Activated CD4-positive, CD25-positive, alpha-beta regulatory T cell treated with anti-CD3 and anti-CD28 coated beads, Interleukin-2, amount 50 U/mL, for 16 hours (primary cell): ENCODE data around the gene KCNJ1.

Experiments
- DNase-seq: peaks from one replicate; pipeline ENCODE4 v3.0.0-alpha.2; 2020; ENCODE audit warnings: low read depth, low spot score

Gene KCNJ1

GRCh38 chr11:128852327-128853023, 14.6 kb downstream of the KCNJ1 start:
- no peak for DNase-seq

DNA sequence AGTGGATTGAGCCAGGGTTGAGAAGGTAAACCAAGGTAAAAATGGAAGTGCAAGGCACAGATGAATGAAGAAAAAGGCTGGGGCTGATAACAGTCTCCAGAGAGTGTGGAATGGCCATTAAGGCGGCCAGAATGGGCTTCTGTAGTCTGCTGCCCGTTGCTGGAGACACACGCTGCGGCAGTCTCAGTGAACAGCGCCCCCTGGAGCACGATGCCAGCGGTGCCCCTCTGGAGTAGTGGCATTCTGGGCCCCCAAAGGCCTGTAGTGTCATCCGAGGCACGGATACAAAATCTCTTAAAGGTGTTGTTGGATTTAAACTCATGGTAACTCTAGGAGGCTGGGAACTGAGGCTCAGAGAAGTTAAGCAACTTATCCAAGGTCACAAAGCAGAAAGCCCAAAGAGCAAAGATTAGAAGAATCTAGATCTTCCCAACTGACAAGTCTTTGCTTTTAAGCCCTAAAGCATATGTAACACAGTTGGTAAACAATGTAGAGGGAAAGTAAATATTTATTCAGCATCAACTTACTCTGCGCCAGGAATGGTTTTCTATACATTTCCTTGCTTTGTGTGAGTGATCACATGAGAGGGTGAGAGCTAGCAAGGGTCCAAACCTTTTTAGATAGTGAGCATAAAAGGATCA, 18.2 kb downstream of the KCNJ1 start:
- DNase-seq = peak; percentile 37

DNA sequence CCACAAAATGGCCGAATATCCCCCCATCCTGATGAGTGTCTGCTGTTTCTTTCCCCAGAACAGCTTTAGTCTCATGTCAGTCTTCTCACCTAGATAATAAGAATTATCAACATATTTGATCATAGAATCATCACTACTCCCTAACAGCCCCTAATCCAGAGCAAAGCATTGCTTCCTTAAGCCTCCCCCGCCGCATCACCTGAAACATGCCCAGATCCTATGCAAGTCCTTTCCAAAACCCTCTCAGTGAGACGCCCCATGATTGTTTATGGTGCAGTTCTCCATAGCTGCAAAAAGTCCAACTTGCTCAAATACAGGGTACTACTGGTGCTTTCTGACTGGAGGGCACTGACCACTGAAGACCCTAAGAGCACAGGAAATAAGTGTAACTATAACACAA, 20.1 kb downstream of the KCNJ1 start:
- no peak for DNase-seq

GRCh38 chr11:128845334-128845780, 21.7 kb downstream of the KCNJ1 start:
- no peak for DNase-seq

GRCh38 chr11:128843198-128843785, 23.8 kb downstream of the KCNJ1 start:
- DNase-seq = no peak

GRCh38 chr11:128841461-128842072, 25.5 kb downstream of the KCNJ1 start:
- DNase-seq = no peak

- DNase-seq = no peak
Measured at GRCh38 chr11:128840783-128841182, 26.3 kb downstream of the KCNJ1 start.

GRCh38 chr11:128840137-128840536, 27.0 kb downstream of the KCNJ1 start:
- no peak for DNase-seq

- no peak for DNase-seq
Measured at GRCh38 chr11:128839081-128839480, 28.0 kb downstream of the KCNJ1 start.

DNA sequence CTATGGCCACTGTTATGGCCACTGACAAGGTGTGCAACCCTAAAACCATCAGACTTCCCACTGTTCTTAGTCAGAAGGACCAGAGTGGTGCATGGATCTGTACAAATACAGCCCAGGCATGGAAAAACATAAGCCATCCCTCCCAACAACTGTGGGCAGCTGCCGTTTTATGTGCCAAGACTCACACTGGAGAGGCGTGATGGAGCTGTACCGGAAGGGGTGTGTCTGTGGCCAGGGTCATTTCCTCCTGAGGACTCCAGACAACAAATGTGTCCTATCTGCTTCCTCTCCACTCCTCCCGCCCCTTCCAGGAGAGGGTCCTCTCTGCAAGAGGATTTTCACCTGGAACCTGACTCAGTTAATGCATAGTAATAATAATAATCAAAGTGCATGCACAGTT, 29.5 kb downstream of the KCNJ1 start:
- DNase-seq = no peak

GRCh38 chr11:128835741-128836430, 31.2 kb downstream of the KCNJ1 start:
- no peak for DNase-seq

GRCh38 chr11:128834157-128834556, 32.9 kb downstream of the KCNJ1 start:
- no peak for DNase-seq

- no peak for DNase-seq
Measured at GRCh38 chr11:128832121-128832497, 35.0 kb downstream of the KCNJ1 start.

DNA sequence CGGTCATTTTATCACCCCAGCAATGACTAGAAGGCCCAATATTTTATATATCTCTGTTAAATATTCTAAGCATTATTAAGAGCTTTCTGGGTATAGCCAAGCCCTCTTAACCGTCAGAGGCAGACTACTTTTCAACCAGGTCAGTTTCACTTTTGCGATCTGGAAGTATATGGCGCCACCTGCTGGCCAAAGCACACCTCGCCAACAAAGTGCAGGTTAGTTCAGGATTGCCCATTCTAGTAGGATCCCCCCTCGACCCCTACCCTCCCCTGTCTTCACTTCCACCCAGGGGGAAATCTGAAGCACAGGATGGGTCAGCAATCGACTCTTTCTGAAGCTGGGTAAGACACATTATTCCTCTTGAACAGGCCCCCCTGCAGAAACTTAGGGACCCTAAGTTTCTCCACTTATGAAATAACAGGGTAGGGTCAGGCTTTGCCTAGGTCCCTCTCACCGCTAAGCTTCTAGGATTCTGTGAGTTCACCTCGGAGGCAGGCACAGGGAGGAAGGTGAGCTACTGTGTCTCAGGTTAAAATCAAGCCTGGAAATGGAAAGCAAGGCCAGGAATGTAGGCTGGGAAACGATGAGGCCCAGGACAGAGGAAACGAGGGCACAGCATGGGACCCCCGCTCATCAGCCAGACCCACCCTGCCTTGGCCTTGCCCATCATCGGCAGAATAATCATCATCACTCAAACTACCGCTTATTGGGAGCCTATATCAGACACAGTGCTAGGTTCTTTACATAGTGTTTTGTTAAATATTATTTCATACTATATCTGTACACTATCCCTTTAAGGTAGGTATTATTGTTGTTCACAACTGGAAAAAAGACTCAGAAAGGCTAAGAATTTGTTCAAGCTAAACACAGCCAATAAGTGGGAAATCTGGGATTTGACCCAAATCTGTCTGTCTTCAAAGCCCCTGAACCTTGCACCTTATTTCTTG, 35.6 kb downstream of the KCNJ1 start:
- peak; percentile 82 for DNase-seq

DNA sequence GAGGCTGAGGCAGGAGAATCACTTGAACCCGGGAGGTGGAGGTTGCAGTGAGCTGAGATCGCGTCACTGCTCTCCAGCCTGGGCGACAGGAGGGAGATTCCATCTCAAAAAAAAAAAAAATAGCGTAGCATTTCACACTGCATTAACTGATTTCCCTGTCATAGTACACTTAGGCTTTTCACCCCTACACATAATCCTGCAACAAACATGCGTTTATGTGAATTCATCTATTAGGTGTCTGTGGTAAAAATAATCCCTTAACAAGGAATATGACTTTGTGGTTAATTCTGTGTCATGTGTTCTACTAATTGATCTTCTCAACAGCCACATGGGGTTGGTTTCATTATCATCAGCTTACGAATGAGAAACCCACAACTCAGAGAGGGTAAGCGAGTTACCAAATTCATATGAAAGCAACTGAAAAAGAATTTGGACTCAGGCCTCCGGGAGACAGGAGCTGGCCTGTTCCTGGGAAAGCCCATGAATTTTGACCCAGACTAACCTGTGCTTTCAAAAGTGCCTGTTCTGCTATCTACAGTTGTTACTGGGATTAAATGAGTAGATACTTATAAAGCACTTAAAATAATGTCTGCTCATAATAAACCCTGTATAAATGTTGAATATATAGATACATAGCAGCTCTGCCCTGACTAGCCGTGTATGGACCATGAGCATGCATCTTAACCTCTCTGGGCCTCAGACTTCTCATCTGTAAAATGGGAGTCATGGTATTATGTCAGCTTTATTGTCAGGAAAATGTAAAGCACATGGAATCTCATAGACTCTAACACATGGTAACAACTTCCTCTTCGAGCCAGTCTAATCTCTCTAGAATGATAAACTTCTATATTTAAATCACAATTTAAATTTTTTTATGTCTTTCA, 36.6 kb downstream of the KCNJ1 start:
- no peak for DNase-seq

DNA sequence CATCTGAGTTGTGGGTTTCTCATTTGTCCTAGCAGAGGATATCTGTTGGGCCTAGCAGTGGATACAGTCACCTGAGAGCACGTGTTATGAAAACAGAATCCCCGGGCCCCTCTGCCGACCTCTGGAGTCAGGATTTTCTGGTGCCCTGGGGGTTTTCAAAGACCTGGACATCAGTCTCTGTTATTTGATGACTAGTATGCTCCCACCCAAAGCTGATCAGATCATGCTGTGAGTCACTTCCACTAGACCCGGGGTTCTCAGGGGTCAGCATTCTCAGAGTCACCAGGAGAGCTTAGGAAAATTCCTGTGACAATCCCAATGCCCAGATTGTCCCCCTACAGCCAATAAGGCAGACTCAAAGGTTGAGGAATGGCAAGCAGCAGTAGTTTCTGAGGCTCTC, 38.7 kb downstream of the KCNJ1 start:
- no peak for DNase-seq

- no peak for DNase-seq
Measured at GRCh38 chr11:128827191-128827893, 39.8 kb downstream of the KCNJ1 start.

DNA sequence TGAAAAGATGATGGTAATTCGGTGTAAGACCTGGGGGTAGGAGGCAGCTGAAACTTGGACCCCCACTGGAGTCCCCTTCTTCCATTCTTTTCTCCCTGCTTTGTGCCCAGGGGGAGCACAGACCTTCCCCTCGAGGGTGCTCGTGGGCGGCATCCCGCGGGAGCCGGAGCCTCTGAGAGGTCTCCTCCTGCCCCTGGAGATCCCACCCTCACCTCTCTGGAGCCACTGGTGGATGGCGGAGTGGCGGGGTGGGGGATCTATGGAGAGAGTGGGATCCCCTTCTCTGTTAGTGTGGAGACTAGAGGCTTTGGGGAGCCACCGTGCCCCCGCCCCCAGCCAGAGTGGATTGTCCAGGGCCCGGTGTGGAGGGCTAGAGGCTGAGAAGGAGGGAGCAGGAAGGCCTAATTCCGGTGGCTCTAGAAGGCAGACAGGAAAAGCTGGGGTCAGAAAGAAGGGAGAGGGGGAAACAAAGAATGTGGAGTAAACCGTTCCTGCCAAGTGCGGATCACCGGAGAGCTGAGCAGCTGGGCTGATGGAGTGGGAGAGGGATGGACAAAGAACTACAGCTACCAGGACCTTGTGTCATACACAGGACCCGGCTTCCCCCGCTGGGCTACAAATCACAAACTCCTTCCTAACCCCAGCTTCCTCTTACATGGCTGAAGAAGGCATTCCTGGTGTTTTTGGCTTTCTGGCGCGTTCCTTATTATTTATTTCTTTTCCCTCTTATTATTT, 41.9 kb downstream of the KCNJ1 start:
- DNase-seq = no peak
